GM12878 (cell line): ENCODE measurements around the gene TMEM259. TPM values are rescaled to one million over a fixed set of nuclear protein-coding genes. Genes with fewer than 3 reads are reported as not detected.

Source experiments
- ATAC-seq: fragments of 200-7000 bp; cut with Tn5 transposase; 3 replicates; pipeline ENCODE4 v1.9.1; 2020; ENCODE audit warnings: mild to moderate bottlenecking, moderate library complexity
- BruUV-seq: library from RNA; stranded (reverse); fragments of 400-500 nt; replicated peaks from 2 replicates; lab custom pipeline; 2021; lab: Mats Ljungman, UMichigan
- CTCF ChIA-PET: fragments of 300-600 bp; sonication (Branson Sonifier 250); formaldehyde crosslinking; extraction: SDS; loops from one replicate; lab custom pipeline; 2021; ENCODE audit warnings: inconsistent platforms; lab: Yijun Ruan, JAX
- POLR2A ChIA-PET: fragments of 350-600 bp; formaldehyde crosslinking; extraction: SDS; loops from one replicate; lab custom pipeline; 2021; ENCODE audit warnings: inconsistent platforms; lab: Charles Lee
- RAD21 ChIA-PET: fragments of 300-600 bp; sonication (Branson Sonifier 250); formaldehyde crosslinking; loops from one replicate; lab custom pipeline; 2023; ENCODE audit warnings: antibody characterized with exemption; ENCODE audit not compliant: unreplicated experiment; lab: Charles Lee
- SMC1A ChIA-PET: fragments of 300-600 bp; sonication (Branson Sonifier 250); formaldehyde crosslinking; loops from one replicate; lab custom pipeline; 2023; ENCODE audit not compliant: unreplicated experiment, uncharacterized antibody; lab: Charles Lee
- DNase-seq: peaks from one replicate; pipeline ENCODE4 v3.0.0-alpha.2; 2011; ENCODE audit warnings: low read depth, low spot score
- FAIRE-seq: peaks from 3 replicates; lab custom pipeline; 2011; peaks lifted over from hg19 to GRCh38; lab: Jason Lieb, UNC
- H2AFZ ChIP-seq: 2 replicates; pipeline ENCODE4 v1.6.0; 2011; ENCODE audit warnings: low read depth, low read length, control low read depth; ENCODE audit not compliant: control insufficient read depth
- H3K27ac ChIP-seq: 2 replicates; pipeline ENCODE4 v1.5.1; 2011; ENCODE audit warnings: control low read depth; ENCODE audit not compliant: control insufficient read depth, insufficient read depth
- H3K27me3 ChIP-seq, 2 experiments: replicated peaks in 1 of 2; 2 replicates each; pipeline versions ENCODE4 v1.6.0 to v1.6.1; 2011; ENCODE audit warnings: low read length in 1 of 2; ENCODE audit not compliant: control insufficient read depth in 2 of 2, insufficient read depth in 2 of 2
- H3K36me3 ChIP-seq, 2 experiments: 2 replicates each; pipeline ENCODE4 v1.5.1; 2011; ENCODE audit warnings: low read length in 1 of 2; ENCODE audit not compliant: control insufficient read depth in 2 of 2, insufficient read depth in 2 of 2
- H3K4me1 ChIP-seq: 2 replicates; pipeline ENCODE4 v1.6.1; 2011; ENCODE audit warnings: mild to moderate bottlenecking, low read length, moderate library complexity, mixed read lengths; ENCODE audit not compliant: control insufficient read depth, insufficient read depth
- H3K4me2 ChIP-seq: 2 replicates; pipeline ENCODE4 v1.6.0; 2011; ENCODE audit warnings: control low read depth; ENCODE audit not compliant: control insufficient read depth, insufficient read depth
- H3K4me3 ChIP-seq: fragments of 200-600 bp; sonication (generic); 2 replicates; pipeline ENCODE4 v1.5.1; 2016
- H3K79me2 ChIP-seq: 2 replicates; pipeline ENCODE4 v1.6.0; 2011; ENCODE audit warnings: low read length; ENCODE audit not compliant: control insufficient read depth, insufficient read depth
- H3K9ac ChIP-seq: 2 replicates; pipeline ENCODE4 v1.8.0; 2011; ENCODE audit warnings: low read length, control low read depth, mixed read lengths; ENCODE audit not compliant: control insufficient read depth, insufficient read depth
- H3K9me3 ChIP-seq: replicated peaks from 3 replicates; pipeline ENCODE4 v1.5.1; 2011; ENCODE audit warnings: mild to moderate bottlenecking, low read length; ENCODE audit not compliant: control insufficient read depth, insufficient read depth
- H4K20me1 ChIP-seq: 2 replicates; pipeline ENCODE4 v1.6.0; 2011; ENCODE audit not compliant: control insufficient read depth, insufficient read depth
- EED ChIP-seq: sonication (generic); IDR thresholded peaks from 2 replicates; pipeline ENCODE4 v1.6.1; 2016; ENCODE audit warnings: antibody characterized with exemption, low read depth
- EP300 ChIP-seq, 2 experiments: fragments of 150-350 bp in 1 of 2; IDR thresholded peaks; 2 replicates each; pipeline ENCODE4 v1.6.1; 2011 to 2012; ENCODE audit warnings: low read depth in 2 of 2, low read length in 2 of 2, borderline replicate concordance in 1 of 2, improper control_type of control experiment in 1 of 2, inconsistent platforms in 1 of 2; ENCODE audit not compliant: control insufficient read depth in 1 of 2
- KDM1A ChIP-seq: fragments of 200-600 bp; sonication (generic); IDR thresholded peaks from 2 replicates; pipeline ENCODE4 v1.6.1; 2016; ENCODE audit warnings: borderline replicate concordance
- LARP7 ChIP-seq: fragments of 450-650 bp; IDR thresholded peaks from 2 replicates; pipeline ENCODE4 v1.6.1; 2017; ENCODE audit warnings: mild to moderate bottlenecking
- MEF2B ChIP-seq: fragments of 450-650 bp; IDR thresholded peaks from 2 replicates; pipeline ENCODE4 v1.6.1; 2018; ENCODE audit warnings: mild to moderate bottlenecking, moderate library complexity; ENCODE audit not compliant: partially characterized antibody, poor library complexity, severe bottlenecking
- MLLT1 ChIP-seq: fragments of 450-650 bp; IDR thresholded peaks from 2 replicates; pipeline ENCODE4 v1.6.1; 2016; ENCODE audit warnings: mild to moderate bottlenecking
- NFIC ChIP-seq: IDR thresholded peaks from 2 replicates; pipeline ENCODE4 v1.6.1; 2012; ENCODE audit warnings: low read depth, mild to moderate bottlenecking, inconsistent platforms, low read length, moderate library complexity
- POU2F2 ChIP-seq: IDR thresholded peaks from 3 replicates; pipeline ENCODE4 v1.6.1; 2011; ENCODE audit warnings: low read depth, mild to moderate bottlenecking, low read length, borderline replicate concordance
- SMARCA5 ChIP-seq: fragments of 450-650 bp; IDR thresholded peaks from 2 replicates; pipeline ENCODE4 v1.6.1; 2017; ENCODE audit warnings: mild to moderate bottlenecking
- SPI1 ChIP-seq: IDR thresholded peaks from 2 replicates; pipeline ENCODE4 v1.6.1; 2011; ENCODE audit warnings: low read depth, mild to moderate bottlenecking, low read length, moderate library complexity, borderline replicate concordance; ENCODE audit not compliant: insufficient read depth
- TBL1XR1 ChIP-seq: IDR thresholded peaks from 2 replicates; pipeline ENCODE4 v1.6.1; 2012; ENCODE audit warnings: low read depth, low read length, improper control_type of control experiment
- ZBED1 ChIP-seq: IDR thresholded peaks from 2 replicates; pipeline ENCODE4 v1.6.1; 2016; ENCODE audit warnings: borderline replicate concordance
- ZBTB33 ChIP-seq: fragments of 450-650 bp; IDR thresholded peaks from 2 replicates; pipeline ENCODE4 v1.6.1; 2017; ENCODE audit warnings: mild to moderate bottlenecking
- ZNF217 ChIP-seq: fragments of 450-650 bp; IDR thresholded peaks from 2 replicates; pipeline ENCODE4 v1.6.1; 2017; ENCODE audit warnings: antibody characterized with exemption, mild to moderate bottlenecking
- ZNF24 ChIP-seq: fragments of 450-650 bp; IDR thresholded peaks from 2 replicates; pipeline ENCODE4 v1.6.1; 2017; ENCODE audit warnings: antibody characterized with exemption, mild to moderate bottlenecking
- ZNF622 ChIP-seq: fragments of 450-650 bp; IDR thresholded peaks from 2 replicates; pipeline ENCODE4 v1.6.1; 2017; ENCODE audit warnings: mild to moderate bottlenecking, inconsistent platforms
- WGBS: methylation state at CpG from one replicate; pipeline ENCODE4 v1.1.6; 2016; ENCODE audit warnings: low lambda C conversion rate; ENCODE audit not compliant: insufficient replicate concordance, insufficient coverage; ENCODE audit errors: missing lambda C conversion rate; 5-methylcytosine and 5-hydroxymethylcytosine counted together
- in situ Hi-C: fragments of 300-500 bp; cut with MboI; formaldehyde crosslinking; loops from 9 replicates; pipeline ENCODE4 v1.14.3; 2018; ENCODE audit warnings: mixed read lengths
- intact Hi-C: fragments of 100-400 bp; cut with micrococcal nuclease; formaldehyde crosslinking; loops from one replicate; pipeline ENCODE4 v1.14.2; 2022; ENCODE audit not compliant: unreplicated experiment
- polyA plus RNA-seq, 11 experiments: library from polyadenylated mRNA; depleted of rRNA in 4 of 11; unstranded in 6 of 11; stranded (reverse) in 5 of 11; fragments of >200 nt; fragmentation: Nextera tagmentation in 4 of 11; fragmentation: Illumina TruSeq in 1 of 11; extraction: Ambion mirVana in 4 of 11; extraction: Trizol in 1 of 11; gene quantifications; 1 replicate in 1 of 11; 2 replicates in 10 of 11; pipeline versions ENCODE4 v1.2.1 to v1.2.3, GENCODE V29; 2011 to 2016; ENCODE audit warnings: inconsistent platforms in 2 of 11, missing spikeins in 2 of 11, low read depth in 1 of 11
- total RNA-seq, 4 experiments: library from RNA; depleted of rRNA in 3 of 4; stranded (reverse); fragments of >200 nt in 3 of 4; fragmentation: Illumina TruSeq in 1 of 4; extraction: Trizol in 1 of 4; gene quantifications; 2 replicates each; pipeline versions ENCODE4 v1.2.1 to v1.2.3, GENCODE V29; 2013 to 2021
- TF ChIP-seq, protein P1 (sequence below): fragments of 450-650 bp; IDR thresholded peaks from 2 replicates; pipeline ENCODE4 v1.6.1; 2017; ENCODE audit warnings: borderline replicate concordance

TMEM259 gene
- total and polyA plus RNA-seq, 10 of the 15 experiments (the other 5 are each of a cell fraction or from before 2014, with no cell fraction given): 0.43 to 184 (median 62.0) TPM

DNA sequence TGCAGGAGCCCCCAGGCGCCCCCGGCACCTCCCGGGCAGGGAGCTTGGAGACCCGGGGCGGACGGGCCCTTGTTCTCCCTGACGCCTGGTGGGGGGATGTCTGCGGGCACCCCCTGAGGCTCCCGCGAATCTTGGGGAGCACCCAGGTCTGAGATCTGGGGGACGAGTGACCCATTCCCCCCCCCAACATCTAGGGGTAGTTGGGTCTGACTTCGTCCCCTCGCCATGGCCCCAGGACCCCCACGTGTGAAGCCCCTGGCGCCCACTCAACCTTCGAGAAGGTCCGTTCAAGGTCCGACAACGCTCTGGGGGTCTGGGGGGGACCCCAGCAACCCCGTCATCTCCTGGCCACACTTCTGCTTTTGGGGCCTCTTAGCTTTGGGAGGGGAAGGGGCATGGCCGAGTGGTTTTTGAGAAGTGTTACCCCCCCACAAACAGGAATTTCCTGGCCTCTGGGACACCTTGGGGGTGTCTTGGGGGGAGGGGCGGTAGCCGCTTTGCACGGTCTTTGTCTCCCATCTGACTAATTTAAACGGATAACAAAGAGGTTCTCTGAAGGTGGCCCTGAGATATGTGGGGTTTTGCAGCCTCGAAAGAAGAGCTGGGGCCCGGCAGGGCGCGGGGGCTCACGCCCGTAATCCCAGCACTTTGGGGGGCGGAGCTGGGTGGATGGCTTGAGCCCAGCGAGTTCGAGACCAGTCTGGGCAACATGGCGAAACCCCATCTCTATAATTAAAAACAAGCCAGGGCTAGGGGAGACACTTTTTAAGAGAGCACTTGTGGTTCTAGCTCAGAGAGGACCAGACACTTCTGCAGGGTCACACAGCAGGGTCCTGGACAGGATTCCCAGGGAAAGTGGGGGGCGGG, 6.1 kb upstream of the TMEM259 start:
- SMC1A ChIA-PET: interaction anchor here (0.6 to 2.9 kb wide), 7 partner anchors 8 to 76 kb away, joined by 3 to 22 read pairs (median 4); partner anchors contain the start of genes ABCA7 and ARHGAP45
- TF ChIP-seq ZNF622 (no peak), NFIC (peak; percentile 40; the same call in 1 of the 2 replicates), SMARCA5 (peak; percentile 29), KDM1A (no peak), MLLT1 (no peak), LARP7 (no peak), ZNF24 (no peak), TBL1XR1 (no peak), EP300 (IDR thresholded peaks at IDR 0.05; ENCODE audit: borderline replicate concordance in 1 of 2, control insufficient read depth in 1 of 2, low read depth in 2 of 2, low read length in 2 of 2) (no peak), MEF2B (peak; percentile 22), POU2F2 (no peak), SPI1 (peak; percentile 78), ZBED1 (no peak), ZNF217 (no peak), EED (no peak; the same call in 1 of the 2 replicates), ZBTB33 (no peak)
- TF ChIP-seq, protein P1, sequence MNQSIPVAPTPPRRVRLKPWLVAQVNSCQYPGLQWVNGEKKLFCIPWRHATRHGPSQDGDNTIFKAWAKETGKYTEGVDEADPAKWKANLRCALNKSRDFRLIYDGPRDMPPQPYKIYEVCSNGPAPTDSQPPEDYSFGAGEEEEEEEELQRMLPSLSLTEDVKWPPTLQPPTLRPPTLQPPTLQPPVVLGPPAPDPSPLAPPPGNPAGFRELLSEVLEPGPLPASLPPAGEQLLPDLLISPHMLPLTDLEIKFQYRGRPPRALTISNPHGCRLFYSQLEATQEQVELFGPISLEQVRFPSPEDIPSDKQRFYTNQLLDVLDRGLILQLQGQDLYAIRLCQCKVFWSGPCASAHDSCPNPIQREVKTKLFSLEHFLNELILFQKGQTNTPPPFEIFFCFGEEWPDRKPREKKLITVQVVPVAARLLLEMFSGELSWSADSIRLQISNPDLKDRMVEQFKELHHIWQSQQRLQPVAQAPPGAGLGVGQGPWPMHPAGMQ: no peak

More for the DNA sequence above, 6.1 kb upstream of the TMEM259 start:
- Histone ChIP-seq H4K20me1 (0 out of 2 replicates have a peak, but pooled peaks cover 4% of the 10 kb centered on the region), H3K36me3 (peaks cover 3 to 6% of the 10 kb centered on the region in 2 experiments), H3K4me2 (peak overlapping the region; percentile 95; the same call in 1 of the 2 replicates), H3K9me3 (no peaks in the 10 kb centered on the region), H2AFZ (peak overlapping the region; percentile 86), H3K4me3 (peak overlapping the region; percentile 90), H3K79me2 (peaks cover 48% of the 10 kb centered on the region), H3K27ac (peak overlapping the region; percentile 92), H3K4me1 (peaks cover 6% of the 10 kb centered on the region), H3K9ac (peak overlapping the region; percentile 90), H3K27me3 (no peaks in the 10 kb centered on the region)
- DNase-seq: no peak
- ChIA-PET POLR2A (interaction anchor here (0.5 to 4.7 kb wide), 18 partner anchors 10 to 240 kb away, joined by 3 to 83 read pairs (median 5); partner anchors contain the start of genes ABCA7, ARHGAP45 and GPX4), CTCF (interaction anchor here (0.6 to 2.3 kb wide), 6 partner anchors 10 to 212 kb away, joined by 3 to 11 read pairs (median 4); no protein-coding TSS in a partner anchor), RAD21 (interaction anchor here (0.5 to 4.9 kb wide), 6 partner anchors 11 to 174 kb away, joined by 3 to 39 read pairs (median 4); partner anchors contain the start of genes ABCA7 and ARHGAP45)
- in situ Hi-C loops (no loop called here), intact Hi-C loops (no loop called here)
- peak; percentile 31 for ATAC-seq
- WGBS: 2% methylated on average over 33 of the region's 36 CpGs
- peak; percentile 23 for FAIRE-seq
- BruUV-seq: TSS peak; percentile 90
